ENCODE measurements around the gene ATXN7. TPM values are rescaled to one million over a fixed set of nuclear protein-coding genes. Genes with fewer than 3 reads are reported as not detected.

The ATXN7 gene
- total and polyA plus RNA-seq, 2 of the 4 experiments (the other 2 are of a cell fraction) = 8.6 to 13.6 TPM

GRCh38 chr3:63864008-63864964 is 619 bp downstream of the ATXN7 start:
- Histone ChIP-seq H2BK5ac (ENCODE audit: low read depth, low read length, poor library complexity, severe bottlenecking) (peak overlapping the region; percentile 75), H3K4ac (ENCODE audit: low read depth, low read length) (peak overlapping the region; percentile 68), H2BK120ac (ENCODE audit: low read depth, low read length) (peak overlapping the region; percentile 77), H3K36me3 (ENCODE audit: control insufficient read depth, insufficient read depth, low read length) (no peaks in the 10 kb centered on the region; the same call in 1 of the 2 replicates), H3K18ac (ENCODE audit: low read depth, low read length) (peak overlapping the region; percentile 79), H2AFZ (replicated peaks; ENCODE audit: low read length, poor library complexity) (peak overlapping the region; percentile 89), H3K27ac (ENCODE audit: insufficient read depth, low read length) (peak overlapping the region; percentile 69), H3K79me1 (ENCODE audit: low read depth in 1 of 2, low read length in 2 of 2) (peaks cover 40 to 67% of the 10 kb centered on the region in 2 experiments), H2AK5ac (ENCODE audit: low read depth, low read length) (peak overlapping the region; percentile 86), H3K56ac (ENCODE audit: extremely low read depth, insufficient read depth, low read length) (peak overlapping the region; percentile 48), H3K9ac (ENCODE audit: low read depth, low read length) (peak overlapping the region; percentile 82), H3K9me1 (ENCODE audit: insufficient read depth, low read length) (peaks cover 7% of the 10 kb centered on the region), H3K14ac (replicated peaks; ENCODE audit: low read depth, low read length) (peak overlapping the region; percentile 87), H2BK20ac (ENCODE audit: low read depth, low read length) (peak overlapping the region; percentile 70), H4K8ac (ENCODE audit: low read depth in 2 of 2, low read length in 2 of 2) (peak overlapping the region; percentile 53 to 89), H2AK9ac (replicated peaks; ENCODE audit: low read depth, low read length, poor library complexity) (peak overlapping the region; percentile 96), H4K5ac (ENCODE audit: low read depth, low read length) (peak overlapping the region; percentile 82), H3K4me1 (ENCODE audit: control insufficient read depth, insufficient read depth, low read length) (peaks cover 3% of the 10 kb centered on the region; the same call in 1 of the 2 replicates), H3K4me3 (ENCODE audit: insufficient read depth, low read depth, low read length) (peak overlapping the region; percentile 94), H4K91ac (ENCODE audit: insufficient read depth, low read depth, low read length) (peak overlapping the region; percentile 81), H3K27me3 (ENCODE audit: control insufficient read depth, insufficient read depth, low read length) (no peaks in the 10 kb centered on the region), H3K9me3 (ENCODE audit: control insufficient read depth, insufficient read depth, low read length) (no peaks in the 10 kb centered on the region), H3K23ac (ENCODE audit: low read depth, low read length) (peak overlapping the region; percentile 99), H3K4me2 (ENCODE audit: low read depth, low read length) (peak overlapping the region; percentile 99), H4K20me1 (ENCODE audit: insufficient read depth, low read length) (no peaks in the 10 kb centered on the region; the same call in 1 of the 2 replicates), H2BK15ac (ENCODE audit: low read depth, low read length) (no peak overlapping the region; the same call in 2 of the 3 replicates)
- intact Hi-C loops (cut with micrococcal nuclease) = loop anchor here (5.0 kb wide), 1 partner anchor 113 kb away; no protein-coding TSS in a partner anchor
- dilution Hi-C loops (cut with HindIII; ENCODE audit: low sequenced_read_pairs, unreplicated experiment) = no loop called here
- peak; percentile 66 for ATAC-seq (ENCODE audit: low read depth)
- 0% methylated on average over 4 of the region's 93 CpGs; no CpG with 5 or more reads in 1 of the 2 experiments for WGBS, 2 experiments (ENCODE audit: extremely low coverage in 2 of 2, insufficient read length in 1 of 2)
- in situ Hi-C loops (cut with MboI; ENCODE audit: low sequenced_read_pairs) = no loop called here
- ChIA-PET POLR2A (ENCODE audit: unreplicated experiment) (no interaction called here), CTCF (no interaction called here)
- DNase-seq = no peak
- no TSS peak for BruUV-seq (replicated peaks)
- TF ChIP-seq BHLHE40 (IDR thresholded peaks at IDR 0.05; ENCODE audit: low read depth, low read length) = no peak
- TF ChIP-seq NFE2L2 (IDR thresholded peaks at IDR 0.05; ENCODE audit: low read depth, low read length) = no peak
- no peak for TF ChIP-seq USF2 (IDR thresholded peaks at IDR 0.05; ENCODE audit: low read depth, low read length)
- no peak for TF ChIP-seq FOS (IDR thresholded peaks at IDR 0.05; ENCODE audit: low read depth, low read length)
- TF ChIP-seq MXI1 (IDR thresholded peaks at IDR 0.05; ENCODE audit: borderline replicate concordance, low read depth, low read length) = no peak
- no peak for TF ChIP-seq CTCF (conservative IDR thresholded peaks at IDR 0.05; ENCODE audit: low read depth, low read length)
- TF ChIP-seq POLR2A (IDR thresholded peaks at IDR 0.05; ENCODE audit: low read depth, low read length) = no peak
- no peak for TF ChIP-seq ELK1 (IDR thresholded peaks at IDR 0.05; ENCODE audit: borderline replicate concordance, low read depth, low read length)
- no peak for TF ChIP-seq RAD21 (IDR thresholded peaks at IDR 0.05; ENCODE audit: low read length)
- TF ChIP-seq RCOR1 (IDR thresholded peaks at IDR 0.05; ENCODE audit: insufficient replicate concordance, low read length) = no peak
- TF ChIP-seq MAZ (IDR thresholded peaks at IDR 0.05; ENCODE audit: borderline replicate concordance, low read depth, low read length) = no peak
- no peak for TF ChIP-seq MAFK (IDR thresholded peaks at IDR 0.05; ENCODE audit: low read depth, low read length)
- TF ChIP-seq CHD1 (IDR thresholded peaks at IDR 0.05; ENCODE audit: low read depth, low read length) = no peak
